Neural progenitor cell (in vitro differentiated cells): ENCODE measurements around the gene GINS2. TPM values are rescaled to one million over a fixed set of nuclear protein-coding genes. Genes with fewer than 3 reads are reported as not detected.

Source experiments
- DNase-seq: peaks from one replicate; pipeline ENCODE4 v3.0.0-alpha.2; 2016; ENCODE audit warnings: low spot score
- H2AFZ ChIP-seq: fragments of 200-600 bp; sonication (generic); replicated peaks from 2 replicates; pipeline ENCODE4 v1.6.1; 2016; ENCODE audit warnings: antibody characterized with exemption
- H3F3A ChIP-seq: fragments of 200-600 bp; sonication (generic); 2 replicates; pipeline ENCODE4 v1.6.1; 2016; ENCODE audit warnings: antibody characterized with exemption, low read depth
- H3K27ac ChIP-seq: fragments of 200-600 bp; sonication (generic); 2 replicates; pipeline ENCODE4 v1.5.1; 2016; ENCODE audit warnings: mild to moderate bottlenecking
- H3K27me3 ChIP-seq: fragments of 200-600 bp; sonication (generic); 2 replicates; pipeline ENCODE4 v1.6.1; 2016; ENCODE audit warnings: mild to moderate bottlenecking, moderate library complexity
- H3K36me3 ChIP-seq: fragments of 200-600 bp; sonication (generic); 2 replicates; pipeline ENCODE4 v1.5.1; 2016
- H3K4me1 ChIP-seq: fragments of 200-600 bp; sonication (generic); 2 replicates; pipeline ENCODE4 v1.6.1; 2016; ENCODE audit warnings: mixed run types
- H3K4me2 ChIP-seq: fragments of 200-600 bp; sonication (generic); 2 replicates; pipeline ENCODE4 v1.6.1; 2016
- H3K4me3 ChIP-seq: fragments of 200-600 bp; sonication (generic); 2 replicates; pipeline ENCODE4 v1.5.1; 2016
- H3K79me2 ChIP-seq: fragments of 200-600 bp; sonication (generic); 2 replicates; pipeline ENCODE4 v1.6.1; 2016; ENCODE audit warnings: low read depth
- H3K9ac ChIP-seq: fragments of 200-600 bp; sonication (generic); 2 replicates; pipeline ENCODE4 v1.6.1; 2016
- H3K9me3 ChIP-seq: fragments of 200-600 bp; sonication (generic); 2 replicates; pipeline ENCODE4 v1.5.1; 2016; ENCODE audit warnings: low read depth
- H4K20me1 ChIP-seq: fragments of 200-600 bp; sonication (generic); 2 replicates; pipeline ENCODE4 v1.6.1; 2016; ENCODE audit warnings: low read depth
- H3K27ac Mint-ChIP-seq: 3 replicates; pipeline ENCODE4 v1.8.0; 2021; ENCODE audit warnings: mixed read lengths
- H3K27me3 Mint-ChIP-seq: 2 replicates; pipeline ENCODE4 v1.8.0; 2022; ENCODE audit warnings: low read depth, mild to moderate bottlenecking, inconsistent platforms, moderate library complexity, mixed read lengths; ENCODE audit not compliant: insufficient read depth
- H3K36me3 Mint-ChIP-seq: 3 replicates; pipeline ENCODE4 v1.8.0; 2021; ENCODE audit warnings: mixed read lengths
- H3K4me1 Mint-ChIP-seq: 3 replicates; pipeline ENCODE4 v1.8.0; 2021; ENCODE audit warnings: mixed read lengths
- H3K4me3 Mint-ChIP-seq: 3 replicates; pipeline ENCODE4 v1.8.0; 2021; ENCODE audit warnings: mild to moderate bottlenecking, moderate library complexity, mixed read lengths
- H3K9me3 Mint-ChIP-seq: 3 replicates; pipeline ENCODE4 v1.8.0; 2020; ENCODE audit warnings: mixed read lengths
- EZH2 ChIP-seq: fragments of 200-600 bp; sonication (generic); IDR thresholded peaks from 2 replicates; pipeline ENCODE4 v1.6.1; 2017; ENCODE audit warnings: antibody characterized with exemption, mild to moderate bottlenecking, moderate library complexity
- EZH2phosphoT487 ChIP-seq: fragments of 200-600 bp; sonication (generic); IDR thresholded peaks from 2 replicates; pipeline ENCODE4 v1.6.1; 2017; ENCODE audit warnings: antibody characterized with exemption
- total RNA-seq: library from RNA; depleted of rRNA; stranded (reverse); fragments of >200 nt; gene quantifications from 2 replicates; pipeline ENCODE4 v1.2.3, GENCODE V29; 2015; ENCODE audit warnings: low replicate concordance
- TF ChIP-seq, protein P1 (sequence below): fragments of 200-600 bp; sonication (generic); IDR thresholded peaks from 2 replicates; pipeline ENCODE4 v1.5.1; 2017; ENCODE audit warnings: antibody characterized with exemption, mild to moderate bottlenecking

The GINS2 gene
- total RNA-seq, 1 donor from 2014 or later = 47.9 TPM

DNA sequence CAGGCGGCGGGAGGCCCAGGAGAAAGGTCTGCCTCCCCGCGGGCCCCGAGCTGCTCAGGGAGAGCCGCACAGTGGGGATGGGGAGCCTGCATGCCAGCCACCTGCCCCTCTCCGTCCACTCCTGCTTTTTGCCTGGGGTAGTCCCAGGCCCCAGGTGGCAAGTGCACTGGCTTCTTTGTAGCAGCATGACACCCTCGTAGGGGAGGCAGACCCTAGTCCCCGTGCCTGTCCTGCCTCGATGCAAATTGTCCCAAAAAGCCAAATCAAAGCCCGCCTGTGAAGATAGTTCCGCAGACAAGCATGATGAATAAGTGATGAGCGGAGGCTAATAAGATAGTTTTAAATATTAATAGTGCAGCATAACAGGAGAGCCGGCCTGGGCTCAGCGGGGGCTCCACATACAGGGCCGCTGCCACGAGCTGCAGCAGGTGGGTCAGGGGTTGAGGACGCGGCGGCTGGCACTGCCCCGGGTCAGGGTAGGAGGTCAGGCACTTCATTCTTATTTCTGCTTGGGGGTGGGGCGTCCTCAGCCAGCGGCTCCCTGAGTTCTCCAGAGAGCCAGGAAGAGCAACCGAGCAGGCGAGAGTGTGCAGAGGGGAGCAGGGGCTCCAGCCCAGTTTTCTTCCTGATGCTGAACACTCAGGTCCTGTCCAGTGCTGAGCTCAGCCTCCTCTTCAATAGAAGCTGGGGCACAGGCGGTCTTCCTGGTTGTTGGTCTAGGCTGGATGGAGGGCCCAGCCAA, 26.8 kb downstream of the GINS2 start:
- peaks cover 27% of the 10 kb centered on the region for H3K4me1 ChIP-seq
- H4K20me1 ChIP-seq = peaks cover 14% of the 10 kb centered on the region
- H2AFZ ChIP-seq = no peak overlapping the region
- no peak for DNase-seq
- peaks cover 43% of the 10 kb centered on the region for H3K36me3 Mint-ChIP-seq
- H3K27ac ChIP-seq = peak overlapping the region; percentile 90
- H3K27ac Mint-ChIP-seq = peak overlapping the region; percentile 86
- no peaks in the 10 kb centered on the region for H3K9me3 ChIP-seq
- H3K9ac ChIP-seq = no peak overlapping the region
- peak overlapping the region; percentile 71 for H3K4me3 Mint-ChIP-seq
- peaks cover 13% of the 10 kb centered on the region for H3K27me3 Mint-ChIP-seq
- H3K4me2 ChIP-seq = peak overlapping the region; percentile 75
- no peaks in the 10 kb centered on the region for H3K36me3 ChIP-seq
- no peaks in the 10 kb centered on the region for H3K79me2 ChIP-seq
- H3K4me1 Mint-ChIP-seq = peaks cover 28% of the 10 kb centered on the region
- H3K9me3 Mint-ChIP-seq = no peaks in the 10 kb centered on the region
- peaks cover 33% of the 10 kb centered on the region for H3F3A ChIP-seq
- H3K4me3 ChIP-seq = peak overlapping the region; percentile 15
- H3K27me3 ChIP-seq = no peaks in the 10 kb centered on the region
- TF ChIP-seq EZH2phosphoT487 (no peak), EZH2 (no peak)
- TF ChIP-seq, protein P1, sequence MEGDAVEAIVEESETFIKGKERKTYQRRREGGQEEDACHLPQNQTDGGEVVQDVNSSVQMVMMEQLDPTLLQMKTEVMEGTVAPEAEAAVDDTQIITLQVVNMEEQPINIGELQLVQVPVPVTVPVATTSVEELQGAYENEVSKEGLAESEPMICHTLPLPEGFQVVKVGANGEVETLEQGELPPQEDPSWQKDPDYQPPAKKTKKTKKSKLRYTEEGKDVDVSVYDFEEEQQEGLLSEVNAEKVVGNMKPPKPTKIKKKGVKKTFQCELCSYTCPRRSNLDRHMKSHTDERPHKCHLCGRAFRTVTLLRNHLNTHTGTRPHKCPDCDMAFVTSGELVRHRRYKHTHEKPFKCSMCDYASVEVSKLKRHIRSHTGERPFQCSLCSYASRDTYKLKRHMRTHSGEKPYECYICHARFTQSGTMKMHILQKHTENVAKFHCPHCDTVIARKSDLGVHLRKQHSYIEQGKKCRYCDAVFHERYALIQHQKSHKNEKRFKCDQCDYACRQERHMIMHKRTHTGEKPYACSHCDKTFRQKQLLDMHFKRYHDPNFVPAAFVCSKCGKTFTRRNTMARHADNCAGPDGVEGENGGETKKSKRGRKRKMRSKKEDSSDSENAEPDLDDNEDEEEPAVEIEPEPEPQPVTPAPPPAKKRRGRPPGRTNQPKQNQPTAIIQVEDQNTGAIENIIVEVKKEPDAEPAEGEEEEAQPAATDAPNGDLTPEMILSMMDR = no peak

DNA sequence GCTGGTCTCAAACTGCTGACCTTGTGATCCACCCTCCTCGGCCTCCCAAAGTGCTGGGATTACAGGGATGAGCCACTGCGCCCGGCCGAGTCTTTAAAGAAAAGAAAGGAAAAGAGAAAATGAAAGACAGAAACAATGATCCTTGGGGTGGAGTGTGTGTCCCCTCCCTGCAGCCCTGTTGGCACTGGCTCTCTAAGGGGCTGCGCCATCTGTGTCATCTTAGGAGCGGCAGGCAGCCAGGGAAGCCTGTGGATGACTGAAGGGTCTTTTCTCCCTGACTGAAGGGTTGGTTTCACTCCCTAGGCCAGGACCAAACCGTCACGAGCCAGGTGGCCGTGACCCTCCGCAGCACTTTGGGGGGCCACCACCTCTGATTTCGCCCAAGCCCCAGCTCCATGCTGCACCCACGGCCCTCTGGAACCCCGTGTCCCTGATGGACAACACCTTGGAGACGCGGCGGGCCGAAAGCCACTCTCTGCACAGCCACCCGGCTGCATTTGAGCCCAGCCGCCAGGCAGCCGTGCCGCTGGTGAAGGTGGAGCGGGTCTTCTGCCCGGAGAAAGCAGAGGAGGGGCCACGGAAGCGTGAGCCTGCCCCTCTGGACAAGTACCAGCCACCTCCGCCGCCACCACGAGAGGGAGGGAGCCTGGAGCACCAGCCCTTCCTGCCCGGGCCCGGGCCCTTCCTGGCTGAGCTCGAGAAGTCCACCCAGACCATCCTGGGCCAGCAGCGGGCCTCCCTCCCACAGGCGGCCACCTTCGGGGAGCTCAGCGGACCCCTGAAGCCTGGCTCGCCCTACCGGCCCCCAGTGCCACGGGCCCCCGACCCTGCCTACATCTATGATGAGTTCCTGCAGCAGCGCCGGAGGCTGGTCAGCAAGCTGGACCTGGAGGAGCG, 27.7 kb downstream of the GINS2 start:
- H3K36me3 ChIP-seq = no peaks in the 10 kb centered on the region
- H3K4me2 ChIP-seq = peak overlapping the region; percentile 75
- Mint-ChIP-seq H3K27me3 (peaks cover 13% of the 10 kb centered on the region), H3K27ac (no peak overlapping the region), H3K4me1 (peaks cover 29% of the 10 kb centered on the region), H3K9me3 (no peaks in the 10 kb centered on the region), H3K36me3 (peaks cover 41% of the 10 kb centered on the region), H3K4me3 (no peak overlapping the region)
- no peaks in the 10 kb centered on the region for H3K27me3 ChIP-seq
- no peak overlapping the region for H2AFZ ChIP-seq
- H3K4me3 ChIP-seq = no peak overlapping the region
- no peaks in the 10 kb centered on the region for H3K9me3 ChIP-seq
- no peak for TF ChIP-seq EZH2
- no peak for TF ChIP-seq EZH2phosphoT487
- TF ChIP-seq, protein P1 = no peak
- no peak for DNase-seq
- peaks cover 14% of the 10 kb centered on the region for H4K20me1 ChIP-seq
- H3K4me1 ChIP-seq = peaks cover 27% of the 10 kb centered on the region
- peak overlapping the region; percentile 90 for H3K27ac ChIP-seq
- peaks cover 33% of the 10 kb centered on the region for H3F3A ChIP-seq
- H3K9ac ChIP-seq = no peak overlapping the region
- no peaks in the 10 kb centered on the region for H3K79me2 ChIP-seq

DNA sequence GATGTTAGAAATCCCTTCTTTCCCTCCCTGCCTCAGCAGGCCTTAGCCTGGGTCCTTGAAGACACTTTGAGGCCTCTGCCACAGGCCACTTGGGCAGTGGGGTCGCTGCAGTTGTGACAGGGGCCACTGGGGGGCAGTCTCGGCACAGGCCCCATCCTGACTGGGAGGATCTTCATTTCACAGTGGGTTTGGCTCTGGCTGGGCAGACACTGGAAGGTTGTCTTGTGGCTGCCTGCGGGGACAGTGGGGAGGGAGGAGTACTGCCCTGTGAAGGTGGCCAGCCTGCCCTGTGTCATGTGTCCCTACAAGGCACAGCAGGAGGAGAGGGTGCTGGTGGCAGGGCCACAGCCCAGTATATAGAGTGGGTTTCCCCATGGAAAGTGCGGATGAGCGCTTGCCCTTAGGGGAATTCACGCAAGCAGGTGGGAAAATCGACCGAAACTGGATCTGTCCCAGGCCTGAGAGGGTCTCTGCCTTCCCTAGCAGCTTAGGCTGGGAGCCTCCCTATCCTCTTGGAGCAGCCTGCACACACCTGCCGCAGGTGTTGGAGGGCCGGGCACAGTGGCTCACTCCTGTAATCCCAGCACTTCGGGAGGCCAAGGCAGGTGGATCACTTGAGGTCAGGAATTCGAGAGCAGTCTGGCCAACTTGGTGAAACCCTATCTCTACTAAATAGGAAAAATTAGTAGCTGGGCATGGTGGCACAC, 28.8 kb downstream of the GINS2 start:
- Histone ChIP-seq H3K9me3 (no peaks in the 10 kb centered on the region), H3K27ac (peak overlapping the region; percentile 59), H3K9ac (no peak overlapping the region), H2AFZ (no peak overlapping the region), H3K4me1 (peaks cover 27% of the 10 kb centered on the region), H3K27me3 (no peaks in the 10 kb centered on the region), H3K4me2 (no peak overlapping the region), H4K20me1 (peaks cover 14% of the 10 kb centered on the region), H3F3A (peaks cover 33% of the 10 kb centered on the region), H3K4me3 (no peak overlapping the region), H3K79me2 (no peaks in the 10 kb centered on the region), H3K36me3 (no peaks in the 10 kb centered on the region)
- peak overlapping the region; percentile 14 for H3K27ac Mint-ChIP-seq
- TF ChIP-seq, protein P1 = peak; percentile 99
- no peak for TF ChIP-seq EZH2phosphoT487
- peak; percentile 81 for DNase-seq
- peak overlapping the region; percentile 46 for H3K4me3 Mint-ChIP-seq
- H3K4me1 Mint-ChIP-seq = peaks cover 31% of the 10 kb centered on the region
- H3K9me3 Mint-ChIP-seq = no peaks in the 10 kb centered on the region
- peaks cover 12% of the 10 kb centered on the region for H3K27me3 Mint-ChIP-seq
- peaks cover 33% of the 10 kb centered on the region for H3K36me3 Mint-ChIP-seq
